ENCODE data around the gene NR5A1.

Gene NR5A1

GRCh38 chr9:124506931-124507879 is at the start of gene NR5A1:
TSS of gene NR5A1 (minus strand) at chr9:124507399. CDS start at chr9:124503395, 4,004 bp downstream.
- H3K4me1 ChIP-seq, result peaks cover 0 to 24% (median 20%) of the 10 kb centered on the region in 4 donors
- H3K27ac ChIP-seq, result no peak within 1 kb of the TSS
- H3K4me3 ChIP-seq, result no peak within 1 kb of the TSS
- no peak for DNase-seq
- H3K27me3 ChIP-seq, result peaks cover 4 to 57% of the 10 kb centered on the region in 2 donors
- H3K36me3 ChIP-seq, result no peaks in the 10 kb centered on the region
- TF ChIP-seq, protein P1, sequence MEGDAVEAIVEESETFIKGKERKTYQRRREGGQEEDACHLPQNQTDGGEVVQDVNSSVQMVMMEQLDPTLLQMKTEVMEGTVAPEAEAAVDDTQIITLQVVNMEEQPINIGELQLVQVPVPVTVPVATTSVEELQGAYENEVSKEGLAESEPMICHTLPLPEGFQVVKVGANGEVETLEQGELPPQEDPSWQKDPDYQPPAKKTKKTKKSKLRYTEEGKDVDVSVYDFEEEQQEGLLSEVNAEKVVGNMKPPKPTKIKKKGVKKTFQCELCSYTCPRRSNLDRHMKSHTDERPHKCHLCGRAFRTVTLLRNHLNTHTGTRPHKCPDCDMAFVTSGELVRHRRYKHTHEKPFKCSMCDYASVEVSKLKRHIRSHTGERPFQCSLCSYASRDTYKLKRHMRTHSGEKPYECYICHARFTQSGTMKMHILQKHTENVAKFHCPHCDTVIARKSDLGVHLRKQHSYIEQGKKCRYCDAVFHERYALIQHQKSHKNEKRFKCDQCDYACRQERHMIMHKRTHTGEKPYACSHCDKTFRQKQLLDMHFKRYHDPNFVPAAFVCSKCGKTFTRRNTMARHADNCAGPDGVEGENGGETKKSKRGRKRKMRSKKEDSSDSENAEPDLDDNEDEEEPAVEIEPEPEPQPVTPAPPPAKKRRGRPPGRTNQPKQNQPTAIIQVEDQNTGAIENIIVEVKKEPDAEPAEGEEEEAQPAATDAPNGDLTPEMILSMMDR (IDR thresholded peaks at IDR 0.05), result no peak
- no peaks in the 10 kb centered on the region for H3K9me3 ChIP-seq
- intact Hi-C loops (cut with DNase I; ENCODE audit: low total_unique reads), result no loop called here

DNA sequence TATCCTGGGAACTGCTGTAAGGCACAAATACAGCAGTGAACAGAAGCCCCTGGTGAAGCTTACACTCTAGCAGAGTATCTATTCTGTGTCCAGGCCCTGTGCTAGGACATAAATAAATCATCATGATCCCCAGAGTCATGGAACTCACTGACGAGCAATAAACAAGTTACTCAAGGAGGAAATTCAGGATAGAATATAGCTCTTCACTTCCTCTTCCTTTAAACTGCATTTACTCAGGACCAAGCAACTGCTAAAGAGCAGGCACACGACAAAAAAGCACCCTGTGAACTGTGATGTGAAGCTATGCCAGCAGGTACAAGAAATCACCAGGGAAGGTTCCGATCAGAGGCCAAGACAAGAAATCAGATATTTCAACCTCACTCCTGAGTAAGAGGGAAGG is 47.8 kb upstream of the NR5A1 start:
- H3K4me3 ChIP-seq, result no peak overlapping the region
- H3K36me3 ChIP-seq, result no peaks in the 10 kb centered on the region
- no peak for DNase-seq
- H3K27ac ChIP-seq, result no peak overlapping the region
- H3K4me1 ChIP-seq, result no peaks in the 10 kb centered on the region
- H3K9me3 ChIP-seq, result no peaks in the 10 kb centered on the region
- H3K27me3 ChIP-seq, result no peaks in the 10 kb centered on the region
- TF ChIP-seq, protein P1 (IDR thresholded peaks at IDR 0.05), result no peak
- intact Hi-C loops (cut with DNase I; ENCODE audit: low total_unique reads), result no loop called here

DNA sequence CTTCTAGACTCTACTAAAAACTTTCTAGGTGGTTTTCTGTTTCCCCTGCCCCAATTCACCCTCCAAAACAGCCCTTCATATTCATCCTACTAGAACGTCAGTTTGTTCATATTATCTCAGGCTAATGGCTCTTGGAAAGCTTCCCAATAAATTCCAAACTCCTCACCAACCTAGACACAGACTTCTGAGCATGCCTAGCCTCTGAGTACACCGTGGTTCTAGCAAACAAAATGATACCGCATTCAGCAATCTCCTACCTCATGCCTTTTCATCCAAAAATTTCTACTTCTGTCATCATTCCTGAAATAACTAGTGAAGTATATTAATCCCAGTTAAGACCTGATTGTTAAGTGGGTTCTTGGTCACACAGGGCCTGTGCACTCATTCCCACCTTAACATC is 46.5 kb upstream of the NR5A1 start:
- H3K27me3 ChIP-seq, result no peaks in the 10 kb centered on the region
- H3K27ac ChIP-seq, result no peak overlapping the region
- no peak overlapping the region for H3K4me3 ChIP-seq
- no peaks in the 10 kb centered on the region for H3K9me3 ChIP-seq
- DNase-seq, result no peak
- TF ChIP-seq, protein P1 (IDR thresholded peaks at IDR 0.05), result no peak
- no peaks in the 10 kb centered on the region for H3K36me3 ChIP-seq
- no peaks in the 10 kb centered on the region for H3K4me1 ChIP-seq
- intact Hi-C loops (cut with DNase I; ENCODE audit: low total_unique reads), result no loop called here

- Histone ChIP-seq H3K27ac (no peak overlapping the region), H3K27me3 (no peaks in the 10 kb centered on the region), H3K4me3 (no peak overlapping the region), H3K9me3 (no peaks in the 10 kb centered on the region), H3K4me1 (no peaks in the 10 kb centered on the region), H3K36me3 (no peaks in the 10 kb centered on the region)
- intact Hi-C loops (cut with DNase I; ENCODE audit: low total_unique reads), result no loop called here
- DNase-seq, result no peak
- TF ChIP-seq, protein P1 (IDR thresholded peaks at IDR 0.05), result no peak
Observed at GRCh38 chr9:124552273-124552605, 45.0 kb upstream of the NR5A1 start.

DNA sequence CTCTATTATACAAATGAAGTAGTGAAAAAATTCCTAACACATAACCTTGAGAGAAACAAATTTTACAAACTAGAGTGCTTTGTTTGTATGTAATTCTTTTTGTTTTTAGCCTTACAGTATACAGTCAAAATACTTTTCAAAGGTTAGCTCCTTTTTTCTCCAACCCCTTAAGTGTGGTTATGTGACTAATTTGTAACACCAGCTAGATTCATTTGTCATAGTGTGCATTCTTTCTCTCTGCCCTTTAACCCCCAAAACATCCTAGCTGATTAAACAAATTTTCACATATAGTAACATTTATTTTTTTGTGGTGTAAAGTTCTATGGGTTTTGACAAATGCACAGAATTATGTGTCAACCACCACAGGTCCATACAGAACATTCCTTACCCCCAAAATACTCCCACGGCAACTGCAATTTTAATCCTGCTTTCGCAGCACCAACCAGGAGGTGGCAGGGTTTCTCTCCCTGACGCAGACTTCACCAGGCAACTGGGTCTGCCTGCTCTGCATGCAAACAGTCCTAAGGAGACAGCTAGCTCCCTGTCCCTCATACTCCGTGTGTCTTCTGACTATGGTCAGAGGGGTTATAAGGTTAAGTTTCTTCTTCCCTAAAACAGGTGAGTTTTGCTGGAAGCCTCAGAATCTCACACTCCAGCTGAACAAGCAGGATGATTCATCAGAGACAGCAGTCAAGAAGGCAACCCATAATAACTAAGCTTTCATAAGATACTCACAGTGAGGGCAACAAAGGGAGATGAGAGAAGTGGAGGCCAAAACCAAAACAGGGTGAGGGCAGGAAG is 44.5 kb upstream of the NR5A1 start:
- DNase-seq, result no peak
- Histone ChIP-seq H3K27ac (no peak overlapping the region), H3K4me3 (no peak overlapping the region), H3K27me3 (no peaks in the 10 kb centered on the region), H3K9me3 (no peaks in the 10 kb centered on the region), H3K4me1 (no peaks in the 10 kb centered on the region), H3K36me3 (no peaks in the 10 kb centered on the region)
- TF ChIP-seq, protein P1 (IDR thresholded peaks at IDR 0.05), result no peak
- intact Hi-C loops (cut with DNase I; ENCODE audit: low total_unique reads), result no loop called here
